Fibroblast of gingiva (primary cell): ENCODE results near the gene BNIP3.
"Not testable (repeated sequence)": the region's sequence is repeated elsewhere in the genome, so short reads cannot be mapped to it uniquely, and the experiment has no call there.

ENCODE experiments used
- DNase-seq: peaks from one replicate; pipeline ENCODE4 v3.0.0-alpha.2; 2011; ENCODE audit warnings: low read depth

BNIP3 gene

GRCh38 chr10:132001238-132001972, 19.7 kb upstream of the BNIP3 start:
- DNase-seq = peak; percentile 45

GRCh38 chr10:131998845-131999681, 17.3 kb upstream of the BNIP3 start:
- DNase-seq = no peak

DNA sequence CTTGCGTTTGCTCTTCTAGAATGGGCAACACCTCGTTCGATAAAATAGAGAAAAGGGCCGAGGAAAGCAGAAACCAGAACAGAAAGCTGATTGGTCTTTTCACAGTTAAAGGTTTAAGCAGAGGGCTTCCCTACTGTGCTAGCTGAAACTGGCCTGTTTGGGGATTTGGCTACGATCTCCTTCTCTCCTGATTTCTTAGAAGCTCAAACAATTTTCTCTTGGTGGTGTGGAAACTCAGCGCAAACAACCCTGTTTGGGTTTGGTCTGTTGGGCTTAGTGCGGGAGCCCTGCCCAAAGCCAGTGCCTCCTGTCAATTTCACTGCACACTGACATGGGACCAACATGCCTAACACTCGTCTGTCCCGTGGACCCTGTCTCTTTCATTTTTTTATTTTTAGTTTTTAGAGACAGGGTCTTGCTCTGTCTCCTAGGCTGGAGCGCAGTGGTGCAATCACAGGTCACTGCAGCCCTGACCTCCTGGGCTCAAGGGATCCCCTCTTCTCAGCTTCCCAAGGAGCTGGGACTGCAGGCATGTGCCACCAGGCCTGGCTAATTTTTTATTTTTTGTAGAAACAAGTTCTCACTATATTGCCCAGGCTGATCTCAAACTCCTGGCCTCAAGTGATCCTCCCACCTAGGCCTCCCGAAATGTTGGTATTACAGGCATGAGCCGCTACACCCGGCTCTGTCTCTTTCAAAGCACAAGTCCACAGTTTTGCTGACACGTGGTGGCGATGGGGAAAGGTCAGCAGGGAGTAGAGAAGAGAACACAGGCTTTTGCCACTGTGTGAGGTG, 16.5 kb upstream of the BNIP3 start:
- DNase-seq = no peak

- peak; percentile 97 for DNase-seq
These were observed 15.8 kb upstream of the BNIP3 start for GRCh38 chr10:131997366-131998049.

GRCh38 chr10:131996466-131997365, 15.0 kb upstream of the BNIP3 start:
- peak; percentile 46 for DNase-seq

DNA sequence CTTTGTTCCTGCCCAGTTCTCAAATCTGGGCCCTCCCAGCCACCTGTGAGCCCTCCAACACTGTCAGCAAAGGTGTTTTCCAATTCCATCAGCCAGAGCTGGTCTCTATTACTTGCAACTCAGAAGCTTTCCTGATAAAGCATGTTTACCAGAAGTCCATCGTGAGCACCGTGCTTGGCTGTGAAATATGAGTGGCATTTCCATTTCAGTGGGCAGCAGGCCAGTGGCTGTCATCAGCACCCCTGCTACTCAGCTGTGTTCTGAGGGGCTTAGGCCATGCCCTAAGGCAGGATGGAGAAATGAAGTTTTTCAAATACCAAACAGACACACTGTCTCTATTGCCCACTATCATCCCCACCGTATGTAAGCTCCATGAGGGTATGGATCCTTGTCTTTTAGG, 12.7 kb upstream of the BNIP3 start:
- no peak for DNase-seq

GRCh38 chr10:131993275-131993674, 11.6 kb upstream of the BNIP3 start:
- no peak for DNase-seq

DNA sequence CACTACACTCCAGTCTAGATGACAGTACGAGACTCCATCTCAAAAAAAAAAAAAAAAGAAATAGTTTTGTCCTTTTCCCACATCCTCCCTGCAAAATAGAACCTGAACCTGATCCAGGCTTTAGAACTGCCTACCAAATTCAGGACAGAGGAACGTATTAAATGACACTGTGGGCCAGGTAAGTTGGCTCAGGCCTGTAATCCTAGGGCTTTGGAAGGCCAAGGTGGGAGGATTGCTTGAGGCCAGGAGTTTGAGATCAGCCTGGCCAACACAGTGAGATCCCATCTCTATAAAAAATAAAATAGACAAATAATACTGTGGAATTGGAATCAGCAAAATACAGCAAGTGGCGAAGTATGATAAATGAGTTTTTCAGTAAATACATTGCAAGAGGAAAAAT, 10.0 kb upstream of the BNIP3 start:
- DNase-seq = no peak

DNA sequence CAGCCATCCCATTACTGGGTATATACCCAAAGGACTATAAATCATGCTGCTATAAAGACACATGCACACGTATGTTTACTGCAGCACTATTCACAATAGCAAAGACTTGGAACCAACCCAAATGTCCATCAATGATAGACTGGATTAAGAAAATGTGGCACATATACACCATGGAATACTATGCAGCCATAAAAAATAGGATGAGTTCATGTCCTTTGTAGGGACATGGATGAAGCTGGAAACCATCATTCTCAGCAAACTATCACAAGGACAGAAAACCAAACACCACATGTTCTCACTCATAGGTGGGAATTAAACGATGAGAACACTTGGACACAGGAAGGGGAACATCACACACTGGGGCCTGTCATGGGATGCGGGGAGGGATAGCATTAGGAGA, 6.1 kb upstream of the BNIP3 start:
- not testable (repeated sequence) for DNase-seq

- not testable (repeated sequence) for DNase-seq
These were observed 5.6 kb upstream of the BNIP3 start for GRCh38 chr10:131987301-131987700.

DNA sequence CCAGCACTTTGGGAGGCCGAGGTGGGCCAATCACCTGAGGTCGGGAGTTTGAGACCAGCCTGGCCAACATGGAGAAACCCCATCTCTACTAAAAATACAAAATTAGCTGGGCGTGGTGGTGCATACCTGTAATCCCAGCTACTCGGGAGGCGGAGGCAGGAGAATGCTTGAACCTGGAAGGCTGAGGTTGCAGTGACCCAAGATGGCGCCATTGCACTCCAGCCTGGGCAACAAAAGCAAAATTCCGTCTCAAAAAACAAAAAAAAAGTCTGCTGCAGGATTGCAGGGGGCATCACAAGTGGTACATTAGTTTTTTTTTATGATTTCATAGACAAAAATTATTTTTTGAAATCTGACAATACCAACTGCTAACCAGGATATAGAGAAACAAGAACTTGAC, 5.1 kb upstream of the BNIP3 start:
- not testable (repeated sequence) for DNase-seq

- peak; percentile 77 for DNase-seq
These were observed 2.1 kb upstream of the BNIP3 start for GRCh38 chr10:131983780-131984179.

- no peak for DNase-seq
These were observed 1.1 kb upstream of the BNIP3 start for GRCh38 chr10:131982796-131983195.

GRCh38 chr10:131982185-131982756, 548 bp upstream of the BNIP3 start:
- DNase-seq = no peak

- peak; percentile 12 for DNase-seq
These were observed 828 bp downstream of the BNIP3 start for GRCh38 chr10:131980761-131981428.

GRCh38 chr10:131980321-131980720, 1.4 kb downstream of the BNIP3 start:
- no peak for DNase-seq

- peak; percentile 52 for DNase-seq
These were observed 1.9 kb downstream of the BNIP3 start for GRCh38 chr10:131979821-131980270.

DNA sequence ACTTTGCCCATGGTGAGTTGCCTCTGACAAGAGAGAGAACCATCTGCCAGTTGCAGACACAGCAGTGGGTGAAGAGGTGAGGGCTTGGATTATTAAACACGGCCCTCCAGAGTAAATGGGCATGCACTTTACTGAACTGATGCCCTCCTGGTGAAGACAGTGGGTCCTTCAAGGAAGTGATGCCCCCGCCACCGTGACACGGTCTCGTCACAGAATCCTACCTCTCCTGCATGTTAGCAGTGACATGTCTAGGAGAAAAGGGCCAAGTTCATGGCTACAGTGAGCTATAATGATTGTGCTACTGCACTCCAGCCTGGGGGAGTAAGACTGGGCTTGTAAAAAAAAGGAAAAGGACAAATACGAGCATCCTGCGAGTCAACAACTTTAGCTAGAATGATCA, 2.4 kb downstream of the BNIP3 start:
- no peak for DNase-seq

- no peak for DNase-seq
These were observed 2.9 kb downstream of the BNIP3 start for GRCh38 chr10:131978851-131979250.

DNA sequence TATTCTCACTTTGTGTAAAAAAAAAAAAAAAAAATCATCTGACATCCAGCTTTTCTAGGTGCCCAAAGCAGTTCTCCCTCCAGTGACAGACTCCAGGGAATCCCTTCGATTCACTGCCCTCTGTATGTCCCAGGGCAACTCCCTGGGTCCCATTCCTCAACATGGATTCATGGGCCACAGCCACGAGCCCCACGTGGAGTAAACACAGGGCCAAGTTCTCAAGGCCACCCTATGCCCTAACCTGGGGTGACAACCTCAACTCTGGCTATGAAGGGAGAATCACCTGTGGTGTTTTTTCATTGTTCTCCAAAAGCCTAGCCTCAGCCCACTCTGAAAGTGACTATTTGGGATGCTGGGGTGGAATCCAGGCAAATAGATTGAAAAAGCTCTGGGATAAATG, 3.4 kb downstream of the BNIP3 start:
- no peak for DNase-seq
